T-helper 1 cell treated with Interleukin-12 subunit alpha and Interleukin-12 subunit beta and Interleukin-4 antibody, amounts not matched to agents 30 μg/mL and 1 μg/mL, for 36 hours (primary cell): Measurements from ENCODE around the gene LRCOL1.

Experiments
- H3K27ac Mint-ChIP-seq: one replicate; pipeline ENCODE4 v1.8.0; 2021; ENCODE audit warnings: mild to moderate bottlenecking, mixed read lengths
- H3K27me3 Mint-ChIP-seq: one replicate; pipeline ENCODE4 v1.8.0; 2021; ENCODE audit warnings: low read depth, mixed read lengths
- H3K36me3 Mint-ChIP-seq: one replicate; pipeline ENCODE4 v1.8.0; 2021; ENCODE audit warnings: low read depth, mixed read lengths
- H3K4me1 Mint-ChIP-seq: one replicate; pipeline ENCODE4 v1.8.0; 2021; ENCODE audit warnings: low read depth, mixed read lengths
- H3K4me3 Mint-ChIP-seq: one replicate; pipeline ENCODE4 v1.8.0; 2021; ENCODE audit warnings: mild to moderate bottlenecking, moderate library complexity, mixed read lengths
- H3K9me3 Mint-ChIP-seq: one replicate; pipeline ENCODE4 v1.8.0; 2021; ENCODE audit warnings: mixed read lengths

The LRCOL1 gene

GRCh38 chr12:132641811-132642650 lies 31.6 kb upstream of the LRCOL1 start:
- H3K9me3 Mint-ChIP-seq, result no peaks in the 10 kb centered on the region

GRCh38 chr12:132640936-132641335 lies 30.6 kb upstream of the LRCOL1 start:
- Mint-ChIP-seq H3K4me1 (peaks cover 11% of the 10 kb centered on the region), H3K27ac (no peak overlapping the region), H3K36me3 (peaks cover 29% of the 10 kb centered on the region), H3K4me3 (no peak overlapping the region), H3K27me3 (no peaks in the 10 kb centered on the region), H3K9me3 (no peaks in the 10 kb centered on the region)

More at GRCh38 chr12:132641811-132642650, 31.6 kb upstream of the LRCOL1 start:
- Mint-ChIP-seq H3K27me3 (no peaks in the 10 kb centered on the region), H3K4me1 (peaks cover 9% of the 10 kb centered on the region), H3K4me3 (no peak overlapping the region), H3K36me3 (peaks cover 28% of the 10 kb centered on the region), H3K27ac (no peak overlapping the region)

GRCh38 chr12:132639956-132640520 lies 29.7 kb upstream of the LRCOL1 start:
- Mint-ChIP-seq H3K27ac (no peak overlapping the region), H3K4me1 (peaks cover 11% of the 10 kb centered on the region), H3K36me3 (peaks cover 36% of the 10 kb centered on the region), H3K9me3 (no peaks in the 10 kb centered on the region), H3K27me3 (no peaks in the 10 kb centered on the region), H3K4me3 (no peak overlapping the region)

GRCh38 chr12:132638541-132639408 lies 28.4 kb upstream of the LRCOL1 start:
- H3K9me3 Mint-ChIP-seq, result no peaks in the 10 kb centered on the region
- no peak overlapping the region for H3K27ac Mint-ChIP-seq
- peaks cover 45% of the 10 kb centered on the region for H3K36me3 Mint-ChIP-seq
- H3K27me3 Mint-ChIP-seq, result no peaks in the 10 kb centered on the region
- H3K4me1 Mint-ChIP-seq, result peaks cover 11% of the 10 kb centered on the region
- H3K4me3 Mint-ChIP-seq, result no peak overlapping the region

- H3K27ac Mint-ChIP-seq, result no peak overlapping the region
- H3K36me3 Mint-ChIP-seq, result peaks cover 44% of the 10 kb centered on the region
- peaks cover 11% of the 10 kb centered on the region for H3K4me1 Mint-ChIP-seq
- no peaks in the 10 kb centered on the region for H3K27me3 Mint-ChIP-seq
- no peaks in the 10 kb centered on the region for H3K9me3 Mint-ChIP-seq
- no peak overlapping the region for H3K4me3 Mint-ChIP-seq
Measured at GRCh38 chr12:132637811-132638210, 27.4 kb upstream of the LRCOL1 start.

- no peak overlapping the region for H3K4me3 Mint-ChIP-seq
- H3K36me3 Mint-ChIP-seq, result peaks cover 55% of the 10 kb centered on the region
- H3K27ac Mint-ChIP-seq, result no peak overlapping the region
- H3K9me3 Mint-ChIP-seq, result no peaks in the 10 kb centered on the region
- no peaks in the 10 kb centered on the region for H3K27me3 Mint-ChIP-seq
- peaks cover 11% of the 10 kb centered on the region for H3K4me1 Mint-ChIP-seq
Measured at GRCh38 chr12:132635076-132635955, 24.9 kb upstream of the LRCOL1 start.

GRCh38 chr12:132634411-132634990 lies 24.1 kb upstream of the LRCOL1 start:
- no peak overlapping the region for H3K4me3 Mint-ChIP-seq
- H3K27ac Mint-ChIP-seq, result no peak overlapping the region
- H3K9me3 Mint-ChIP-seq, result no peaks in the 10 kb centered on the region
- H3K36me3 Mint-ChIP-seq, result peaks cover 59% of the 10 kb centered on the region
- H3K27me3 Mint-ChIP-seq, result no peaks in the 10 kb centered on the region
- H3K4me1 Mint-ChIP-seq, result peaks cover 11% of the 10 kb centered on the region

- peaks cover 11% of the 10 kb centered on the region for H3K4me1 Mint-ChIP-seq
- no peaks in the 10 kb centered on the region for H3K27me3 Mint-ChIP-seq
- H3K9me3 Mint-ChIP-seq, result no peaks in the 10 kb centered on the region
- peaks cover 62% of the 10 kb centered on the region for H3K36me3 Mint-ChIP-seq
- no peak overlapping the region for H3K4me3 Mint-ChIP-seq
- H3K27ac Mint-ChIP-seq, result no peak overlapping the region
Measured at GRCh38 chr12:132633901-132634300, 23.5 kb upstream of the LRCOL1 start.

GRCh38 chr12:132633398-132633797 lies 23.0 kb upstream of the LRCOL1 start:
- Mint-ChIP-seq H3K4me3 (no peak overlapping the region), H3K9me3 (no peaks in the 10 kb centered on the region), H3K27me3 (no peaks in the 10 kb centered on the region), H3K4me1 (peaks cover 11% of the 10 kb centered on the region), H3K27ac (no peak overlapping the region), H3K36me3 (peaks cover 64% of the 10 kb centered on the region)

GRCh38 chr12:132632521-132633228 lies 22.3 kb upstream of the LRCOL1 start:
- Mint-ChIP-seq H3K9me3 (no peaks in the 10 kb centered on the region), H3K27ac (no peak overlapping the region), H3K27me3 (no peaks in the 10 kb centered on the region), H3K36me3 (peaks cover 59% of the 10 kb centered on the region), H3K4me1 (peaks cover 7% of the 10 kb centered on the region), H3K4me3 (no peak overlapping the region)

GRCh38 chr12:132631666-132632065 lies 21.3 kb upstream of the LRCOL1 start:
- no peak overlapping the region for H3K27ac Mint-ChIP-seq
- no peak overlapping the region for H3K4me3 Mint-ChIP-seq
- H3K9me3 Mint-ChIP-seq, result no peaks in the 10 kb centered on the region
- H3K27me3 Mint-ChIP-seq, result no peaks in the 10 kb centered on the region
- H3K36me3 Mint-ChIP-seq, result peaks cover 52% of the 10 kb centered on the region
- no peaks in the 10 kb centered on the region for H3K4me1 Mint-ChIP-seq

- Mint-ChIP-seq H3K27me3 (no peaks in the 10 kb centered on the region), H3K27ac (no peak overlapping the region), H3K36me3 (peaks cover 48% of the 10 kb centered on the region), H3K4me3 (no peak overlapping the region), H3K4me1 (no peaks in the 10 kb centered on the region), H3K9me3 (no peaks in the 10 kb centered on the region)
Measured at GRCh38 chr12:132630672-132631071, 20.3 kb upstream of the LRCOL1 start.

- Mint-ChIP-seq H3K4me1 (no peaks in the 10 kb centered on the region), H3K27me3 (no peaks in the 10 kb centered on the region), H3K27ac (no peak overlapping the region), H3K4me3 (no peak overlapping the region), H3K36me3 (peaks cover 38% of the 10 kb centered on the region), H3K9me3 (no peaks in the 10 kb centered on the region)
Measured at GRCh38 chr12:132629330-132629729, 18.9 kb upstream of the LRCOL1 start.
